Dermis blood vessel endothelial cell (primary cell): Measurements from ENCODE around the gene RNPEP. TPM values are rescaled to one million over a fixed set of nuclear protein-coding genes. Genes with fewer than 3 reads are reported as not detected.
"Not testable (repeated sequence)": the region's sequence is repeated elsewhere in the genome, so short reads cannot be mapped to it uniquely, and the experiment has no call there.

ENCODE experiments used
- DNase-seq: peaks from one replicate; pipeline ENCODE4 v3.0.0; 2010
- total RNA-seq: library from RNA; depleted of rRNA; stranded (reverse); fragments of >200 nt; gene quantifications from 2 replicates; pipeline ENCODE4 v1.2.3, GENCODE V29; 2014

The RNPEP gene
- total RNA-seq, 1 donor from 2014 or later, result 43.6 TPM

DNA sequence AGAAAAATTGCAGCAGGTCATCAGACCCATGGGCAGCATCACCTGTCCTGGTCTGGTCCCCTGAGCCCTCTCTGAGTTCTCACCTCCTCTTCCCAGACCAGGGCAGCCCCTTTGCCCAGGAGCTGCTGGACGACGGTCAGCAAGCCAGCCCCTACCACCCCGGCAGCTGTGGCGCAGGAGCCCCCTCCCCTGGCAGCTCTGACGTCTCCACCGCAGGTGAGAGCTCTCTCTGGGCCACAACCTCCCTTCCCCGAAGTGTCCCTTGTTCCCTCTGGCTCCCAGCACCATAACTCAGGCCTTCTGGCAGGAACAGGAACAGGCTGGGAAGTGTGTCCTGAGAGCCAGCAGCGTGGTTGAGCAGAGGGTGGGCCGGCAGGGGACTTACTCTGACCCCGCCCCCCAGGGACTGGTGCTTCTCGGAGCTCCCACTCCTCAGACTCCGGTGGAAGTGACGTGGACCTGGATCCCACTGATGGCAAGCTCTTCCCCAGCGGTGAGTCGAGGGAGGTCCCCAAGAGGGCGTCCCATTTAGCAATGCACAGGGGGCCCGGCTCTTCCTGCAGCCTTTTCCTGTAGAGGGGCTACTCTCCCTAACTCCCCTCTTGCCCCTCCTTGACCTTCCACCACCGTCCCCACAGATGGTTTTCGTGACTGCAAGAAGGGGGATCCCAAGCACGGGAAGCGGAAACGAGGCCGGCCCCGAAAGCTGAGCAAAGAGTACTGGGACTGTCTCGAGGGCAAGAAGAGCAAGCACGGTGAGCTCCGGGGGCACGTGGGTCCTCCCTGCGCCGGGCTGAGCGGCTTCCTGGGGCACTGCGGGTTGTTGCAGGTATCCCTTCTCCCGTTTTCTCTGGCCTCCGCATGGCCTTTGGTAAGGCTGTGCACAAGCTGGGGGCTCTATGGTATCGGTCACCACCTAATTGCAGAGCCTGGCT is 30.4 kb downstream of the RNPEP start:
- no peak for DNase-seq

DNA sequence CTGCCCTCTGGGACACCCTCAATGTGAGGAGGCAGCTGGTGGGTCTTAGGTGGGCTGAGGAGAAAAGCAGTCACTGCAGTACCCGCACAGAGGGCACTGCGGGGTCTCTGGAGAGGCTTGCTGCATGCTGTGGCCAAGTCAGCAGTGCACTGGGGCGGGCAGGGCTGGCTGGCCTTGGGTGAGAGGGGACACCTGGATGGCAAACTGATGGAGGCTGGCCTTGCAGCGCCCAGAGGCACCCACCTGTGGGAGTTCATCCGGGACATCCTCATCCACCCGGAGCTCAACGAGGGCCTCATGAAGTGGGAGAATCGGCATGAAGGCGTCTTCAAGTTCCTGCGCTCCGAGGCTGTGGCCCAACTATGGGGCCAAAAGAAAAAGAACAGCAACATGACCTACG is 31.2 kb downstream of the RNPEP start:
- DNase-seq, result no peak

DNA sequence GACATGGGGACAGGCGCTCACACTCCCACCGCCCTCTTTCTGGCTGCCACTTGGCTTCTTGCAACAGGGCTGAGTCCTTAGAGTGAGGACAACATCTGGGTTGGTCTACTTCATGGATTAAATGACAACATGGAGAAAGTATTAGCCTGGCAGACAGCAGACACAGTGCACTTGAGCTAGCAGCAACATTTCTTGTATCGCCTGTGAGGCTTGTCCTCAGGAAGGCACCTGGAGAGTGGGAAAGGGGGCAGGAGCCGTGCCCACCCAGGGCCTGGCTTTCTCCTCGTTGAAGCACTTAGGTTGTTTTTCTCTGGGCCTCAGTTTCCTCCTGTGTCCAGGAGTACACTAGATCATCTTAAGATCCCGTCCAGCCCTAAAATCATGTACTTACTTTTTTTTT is 31.6 kb downstream of the RNPEP start:
- no peak for DNase-seq

DNA sequence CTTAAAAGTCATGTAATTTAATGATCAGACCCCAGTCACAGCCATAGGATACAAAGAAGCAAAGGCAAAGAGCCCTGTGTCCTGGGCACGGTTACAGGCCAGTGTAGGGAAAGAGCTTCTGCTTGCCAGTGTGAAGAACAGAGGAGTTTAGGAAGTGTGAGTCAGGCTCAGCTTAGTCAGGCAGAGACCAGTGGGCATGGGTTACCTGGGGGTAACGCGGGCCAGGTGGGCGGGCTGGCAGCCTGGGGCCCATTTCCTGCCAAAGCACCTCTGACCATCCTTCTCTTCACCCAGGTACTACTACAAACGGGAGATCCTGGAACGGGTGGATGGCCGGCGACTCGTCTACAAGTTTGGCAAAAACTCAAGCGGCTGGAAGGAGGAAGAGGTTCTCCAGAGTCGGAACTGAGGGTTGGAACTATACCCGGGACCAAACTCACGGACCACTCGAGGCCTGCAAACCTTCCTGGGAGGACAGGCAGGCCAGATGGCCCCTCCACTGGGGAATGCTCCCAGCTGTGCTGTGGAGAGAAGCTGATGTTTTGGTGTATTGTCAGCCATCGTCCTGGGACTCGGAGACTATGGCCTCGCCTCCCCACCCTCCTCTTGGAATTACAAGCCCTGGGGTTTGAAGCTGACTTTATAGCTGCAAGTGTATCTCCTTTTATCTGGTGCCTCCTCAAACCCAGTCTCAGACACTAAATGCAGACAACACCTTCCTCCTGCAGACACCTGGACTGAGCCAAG is 32.6 kb downstream of the RNPEP start:
- no peak for DNase-seq

DNA sequence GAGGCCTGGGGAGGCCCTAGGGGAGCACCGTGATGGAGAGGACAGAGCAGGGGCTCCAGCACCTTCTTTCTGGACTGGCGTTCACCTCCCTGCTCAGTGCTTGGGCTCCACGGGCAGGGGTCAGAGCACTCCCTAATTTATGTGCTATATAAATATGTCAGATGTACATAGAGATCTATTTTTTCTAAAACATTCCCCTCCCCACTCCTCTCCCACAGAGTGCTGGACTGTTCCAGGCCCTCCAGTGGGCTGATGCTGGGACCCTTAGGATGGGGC is 33.2 kb downstream of the RNPEP start:
- DNase-seq, result no peak

DNA sequence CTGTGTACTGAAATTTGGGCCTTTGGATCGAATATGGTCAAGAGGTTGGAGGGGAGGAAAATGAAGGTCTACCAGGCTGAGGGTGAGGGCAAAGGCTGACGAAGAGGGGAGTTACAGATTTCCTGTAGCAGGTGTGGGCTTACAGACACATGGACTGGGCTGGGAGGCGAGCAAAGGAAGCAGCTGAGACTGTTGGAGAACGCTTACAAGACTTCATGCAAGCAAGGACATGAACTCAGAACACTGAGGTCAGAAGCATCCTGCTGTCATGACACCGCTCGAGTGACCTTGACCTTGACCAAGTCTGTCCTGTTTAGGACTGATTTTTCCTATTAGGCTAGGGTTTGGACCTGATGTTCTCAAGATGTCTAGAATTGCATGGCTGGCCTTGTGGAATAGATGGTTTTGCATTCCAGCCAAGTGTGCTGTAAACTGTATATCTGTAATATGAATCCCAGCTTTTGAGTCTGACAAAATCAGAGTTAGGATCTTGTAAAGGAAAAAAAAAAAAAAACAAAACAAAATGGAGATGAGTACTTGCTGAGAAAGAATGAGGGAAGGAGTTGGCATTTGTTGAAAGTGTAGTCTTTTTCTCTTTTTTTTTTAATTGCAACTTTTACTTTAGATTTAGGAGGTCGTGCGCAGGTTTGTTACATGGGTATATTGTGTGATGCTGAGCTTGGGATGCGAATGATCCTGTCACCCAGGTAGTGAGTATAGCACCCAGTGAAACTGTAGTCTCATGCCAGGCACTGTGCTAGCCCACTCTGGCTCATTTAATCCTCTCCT is 33.8 kb downstream of the RNPEP start:
- no peak for DNase-seq

DNA sequence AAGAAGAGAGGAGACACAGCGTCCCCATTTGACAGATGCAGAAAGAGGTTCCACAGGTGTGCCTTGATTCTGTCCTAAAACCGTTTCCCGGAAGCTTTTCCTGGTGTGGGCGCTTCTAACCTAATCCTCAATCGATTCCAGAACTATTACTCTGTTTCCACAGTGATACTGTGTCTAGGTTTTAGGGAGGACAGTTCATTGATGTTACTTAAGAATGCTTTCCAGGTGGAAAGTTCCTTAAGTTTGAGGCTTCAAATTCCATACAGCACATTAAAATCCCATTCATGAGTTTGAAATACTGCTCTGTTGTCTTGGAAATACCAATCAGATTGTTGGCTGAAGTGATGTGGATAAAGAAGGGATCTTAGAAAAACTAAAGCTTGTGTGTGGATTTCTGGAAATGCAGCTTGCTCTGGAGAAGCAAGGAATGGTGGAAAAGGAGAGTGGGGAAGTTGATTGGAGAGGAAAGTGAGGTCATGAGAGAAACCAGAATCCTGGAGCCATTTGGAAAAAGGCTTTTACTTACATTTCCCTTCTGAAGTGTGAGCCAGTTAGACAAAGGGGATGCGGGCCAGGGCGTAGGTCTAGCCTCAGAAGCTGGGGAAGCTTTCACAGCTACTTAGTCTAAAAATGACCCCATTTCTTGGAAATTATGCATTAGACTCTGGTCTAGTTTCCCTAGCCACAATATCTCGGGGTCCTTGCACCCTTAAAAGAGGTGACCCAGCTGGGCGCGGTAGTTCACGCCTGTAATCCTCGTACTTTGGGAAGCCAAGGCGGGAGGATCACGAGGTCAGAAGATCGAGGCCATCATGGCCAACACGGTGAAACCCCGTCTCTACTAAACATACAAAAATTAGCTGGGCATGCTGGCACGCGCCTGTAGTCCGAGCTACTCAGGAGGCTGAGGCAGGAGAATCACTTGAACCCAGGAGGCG is 34.6 kb downstream of the RNPEP start:
- DNase-seq, result no peak

DNA sequence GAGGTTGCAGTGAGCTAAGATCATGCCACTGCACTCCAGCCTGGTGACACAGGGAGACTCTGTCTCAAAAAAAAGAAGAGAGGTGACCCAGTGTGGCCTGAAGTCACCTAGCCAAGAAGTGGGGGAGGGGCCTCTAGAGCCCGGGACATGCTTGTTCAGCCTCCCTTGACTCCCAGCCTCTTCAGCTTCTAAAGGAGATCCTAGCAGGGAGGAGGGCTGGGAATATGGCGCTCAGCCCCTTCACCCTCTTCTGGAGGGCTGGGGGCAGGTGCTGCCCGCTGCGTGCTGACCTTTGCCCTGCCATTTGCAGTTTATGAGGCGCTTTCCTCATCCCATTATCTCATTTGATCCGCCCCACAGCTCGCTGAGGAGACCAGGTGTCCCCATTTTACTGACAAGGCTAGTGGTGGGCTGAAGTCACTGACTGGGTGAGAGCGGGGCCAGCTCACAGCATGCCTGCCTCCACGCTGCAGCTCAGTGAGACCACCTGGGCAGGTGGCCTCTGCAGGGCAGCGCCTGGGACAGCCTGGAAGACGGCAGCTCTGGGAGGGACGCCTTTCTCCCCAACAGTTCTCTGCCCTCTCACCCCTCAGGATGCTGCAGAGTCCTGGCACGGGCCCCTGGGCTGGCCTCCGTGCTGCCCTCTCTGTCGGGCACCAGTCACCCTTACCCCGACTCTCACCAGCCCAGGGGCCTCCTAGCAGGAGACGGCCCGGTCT is 35.5 kb downstream of the RNPEP start:
- DNase-seq, result no peak

DNA sequence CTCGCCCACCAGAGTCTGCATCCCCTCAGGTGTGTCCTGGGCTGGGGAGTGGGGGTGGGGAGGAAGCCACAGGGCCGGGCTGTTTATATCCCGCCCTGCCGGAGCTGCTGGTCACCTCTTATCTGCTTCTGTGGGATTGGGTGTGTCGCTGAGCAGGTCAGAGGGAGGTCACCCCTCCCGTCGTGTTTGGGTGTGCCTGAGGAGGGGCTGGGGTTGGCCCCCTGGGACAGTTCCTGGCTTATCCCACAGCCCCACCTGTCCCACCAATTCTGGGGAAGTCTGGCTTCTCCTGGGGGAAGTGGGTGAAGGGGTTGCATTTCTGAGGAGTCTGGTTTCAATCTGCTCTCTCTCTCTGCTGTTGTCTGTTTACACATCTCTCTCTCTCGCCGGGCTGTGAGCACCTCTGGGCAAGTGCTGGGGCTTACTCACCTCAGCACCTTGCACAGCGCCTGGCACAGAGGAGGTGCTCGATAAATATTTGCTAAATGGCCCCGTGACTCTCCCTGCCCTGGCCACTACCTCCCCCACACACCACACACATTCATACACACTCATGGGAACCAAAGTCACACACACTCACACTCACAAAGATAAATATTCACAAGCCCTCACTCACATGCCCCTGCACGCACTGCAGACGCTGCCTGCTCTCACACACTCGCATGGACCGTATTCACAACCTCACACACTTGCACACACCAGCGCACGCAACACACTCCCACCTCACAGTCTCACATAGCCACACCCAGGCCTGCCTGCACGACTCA is 36.2 kb downstream of the RNPEP start:
- DNase-seq, result no peak

DNA sequence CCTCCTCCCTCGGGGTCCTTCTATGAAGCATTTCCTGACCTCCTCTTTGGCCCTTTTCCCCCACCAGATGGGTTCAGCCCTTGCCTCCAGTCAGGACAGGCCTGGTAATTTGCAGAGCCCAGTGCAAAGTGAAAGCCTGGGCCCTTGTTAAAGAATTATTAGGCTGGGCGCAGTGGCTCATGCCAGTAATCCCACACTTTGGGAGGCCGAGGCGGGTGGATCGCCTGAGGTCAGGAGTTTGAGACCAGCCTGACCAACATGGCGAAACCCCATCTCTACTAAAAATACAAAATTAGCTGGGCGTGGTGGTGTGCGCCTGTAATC is 36.7 kb downstream of the RNPEP start:
- not testable (repeated sequence) for DNase-seq

DNA sequence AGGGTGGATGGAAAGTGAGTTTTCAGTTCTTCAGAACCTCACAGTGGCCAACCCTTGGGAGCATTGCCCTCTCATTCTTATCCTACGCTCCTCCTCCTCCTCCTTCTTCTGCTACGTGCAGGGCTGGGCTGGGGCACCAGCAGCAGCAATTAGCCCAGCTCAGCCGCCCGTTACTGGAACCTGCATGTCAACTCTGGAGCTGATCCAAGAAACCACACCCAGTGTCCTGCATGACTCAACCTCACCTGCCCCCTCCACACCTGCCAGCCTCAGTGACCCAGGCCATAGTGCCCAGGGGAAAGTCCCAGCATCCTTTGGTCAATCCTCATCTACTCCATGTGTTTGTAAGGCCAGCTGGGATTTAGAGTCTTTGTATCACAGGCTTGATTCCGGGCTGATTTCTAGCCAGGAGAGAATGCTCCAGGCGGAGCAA is 40.6 kb downstream of the RNPEP start:
- DNase-seq, result no peak

DNA sequence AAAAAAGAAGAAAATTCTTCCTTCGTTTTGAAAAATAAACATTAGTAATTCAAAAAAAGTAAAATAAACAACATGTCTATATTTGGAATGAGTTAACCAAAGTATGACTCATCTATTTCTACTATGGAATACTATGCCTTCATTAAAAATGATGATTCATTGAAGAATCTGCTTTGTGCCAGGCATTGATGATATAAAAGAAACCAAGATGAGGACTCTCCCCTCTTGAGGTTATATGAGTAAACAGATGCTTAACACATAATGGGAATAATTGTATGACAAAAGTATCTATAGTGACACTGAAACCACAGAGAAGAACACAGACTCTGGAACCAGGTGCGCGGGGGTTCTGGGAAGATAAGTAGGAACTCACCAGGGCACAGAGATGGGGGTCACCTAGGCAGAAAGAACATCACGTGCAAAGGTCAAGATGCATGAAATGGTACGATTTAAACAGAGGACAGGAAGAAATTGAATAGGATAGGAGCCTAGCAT is 46.8 kb downstream of the RNPEP start:
- DNase-seq, result peak; percentile 34

DNA sequence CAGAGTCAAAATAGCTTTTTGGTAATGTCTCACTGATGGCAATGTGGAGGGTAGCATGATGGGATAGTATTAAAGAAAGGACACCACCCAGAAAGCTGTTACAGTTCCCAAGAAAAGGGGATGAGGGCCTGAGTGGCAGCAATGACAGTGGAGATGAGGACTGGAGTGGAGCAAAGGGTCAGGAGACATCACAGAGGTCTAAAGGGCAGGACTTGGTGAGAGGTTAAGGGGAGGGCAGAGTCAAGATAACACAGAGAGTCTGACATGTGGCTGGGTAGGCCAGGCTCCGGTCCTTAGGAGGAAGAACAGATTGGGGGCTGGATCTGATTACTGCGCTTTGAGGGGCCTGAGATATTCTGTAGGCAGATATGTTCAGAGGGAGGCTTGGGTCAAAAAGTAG is 47.3 kb downstream of the RNPEP start:
- DNase-seq, result no peak

DNA sequence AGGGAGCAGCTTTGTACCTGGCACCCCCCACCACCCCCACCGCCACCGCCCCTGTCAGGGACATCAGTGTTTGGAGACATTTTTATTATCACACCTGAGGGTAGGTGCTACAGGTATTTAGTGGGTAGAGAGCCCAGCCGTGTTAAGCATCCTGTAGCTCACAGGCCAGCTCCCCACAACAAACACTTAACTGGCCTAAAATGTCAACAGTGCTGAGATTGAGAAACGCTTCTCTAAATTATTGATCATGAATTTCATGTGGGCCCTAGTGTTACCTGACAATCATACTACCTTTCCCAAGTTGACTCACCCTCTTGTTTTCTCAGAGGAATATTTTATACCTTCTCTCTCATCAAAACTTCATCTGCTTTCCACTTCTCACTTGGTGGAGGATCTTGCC is 49.3 kb downstream of the RNPEP start:
- DNase-seq, result no peak

DNA sequence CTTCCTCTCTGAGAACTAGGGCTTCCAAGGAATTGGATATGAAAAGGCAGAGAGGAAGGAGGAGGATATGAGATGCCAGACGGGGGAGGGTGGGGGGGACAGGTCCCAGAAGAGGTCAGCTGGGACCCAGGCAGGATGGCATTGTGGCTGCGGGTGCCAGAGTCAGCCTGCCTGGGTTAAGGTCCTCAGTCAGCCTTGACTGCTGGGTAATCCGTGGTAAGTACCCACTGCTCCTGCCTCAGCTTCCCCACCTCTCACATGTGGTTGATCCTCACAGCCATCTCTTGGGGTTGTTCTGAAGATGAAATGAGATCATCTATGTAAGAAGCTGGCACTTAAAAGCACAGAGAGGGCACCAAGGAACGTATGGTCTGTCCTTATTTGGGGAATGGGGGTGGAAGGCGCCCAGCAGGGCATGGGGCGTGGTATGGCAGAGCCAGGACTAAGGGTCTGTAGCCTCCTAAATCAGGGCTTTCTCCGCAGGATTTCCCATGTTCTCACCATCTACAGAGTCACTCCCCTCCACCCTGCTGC is 51.8 kb downstream of the RNPEP start:
- no peak for DNase-seq

DNA sequence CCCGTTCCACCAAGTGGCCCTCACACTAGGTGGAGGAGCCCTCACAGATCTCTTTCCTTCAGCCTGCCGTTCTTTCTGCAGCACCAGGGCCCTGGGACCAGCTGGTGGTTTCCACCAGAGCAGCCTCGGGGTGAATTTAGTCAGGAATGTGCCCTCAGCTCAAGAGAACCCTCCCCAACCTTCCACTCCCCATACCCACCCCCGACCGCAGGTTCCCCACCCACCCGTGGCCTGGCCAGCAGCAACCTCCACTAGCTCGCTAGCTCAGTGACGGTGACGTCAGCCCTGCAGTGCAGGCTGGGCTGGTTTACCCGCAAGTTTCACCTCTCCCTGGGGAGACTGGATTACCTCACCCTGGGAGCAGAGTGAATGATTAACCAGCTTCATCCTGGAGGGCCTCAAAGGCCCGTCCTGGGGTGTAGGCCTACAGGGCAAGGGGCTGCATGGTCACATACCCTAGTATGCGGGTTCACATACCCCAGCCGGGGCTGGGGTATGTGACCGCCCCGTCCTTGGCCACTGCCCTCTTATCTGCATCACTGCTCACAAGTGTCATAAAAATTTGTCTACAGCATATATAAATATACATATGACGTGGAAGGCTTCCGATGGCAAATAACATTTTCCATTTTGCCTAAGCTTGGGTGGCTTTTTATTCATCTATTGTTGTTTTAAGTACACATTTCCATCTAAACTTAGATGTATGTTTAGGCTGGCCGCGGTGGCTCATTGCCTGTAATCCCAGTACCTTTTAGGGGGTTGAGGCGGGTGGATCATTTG is 52.4 kb downstream of the RNPEP start:
- peak; percentile 42 for DNase-seq

DNA sequence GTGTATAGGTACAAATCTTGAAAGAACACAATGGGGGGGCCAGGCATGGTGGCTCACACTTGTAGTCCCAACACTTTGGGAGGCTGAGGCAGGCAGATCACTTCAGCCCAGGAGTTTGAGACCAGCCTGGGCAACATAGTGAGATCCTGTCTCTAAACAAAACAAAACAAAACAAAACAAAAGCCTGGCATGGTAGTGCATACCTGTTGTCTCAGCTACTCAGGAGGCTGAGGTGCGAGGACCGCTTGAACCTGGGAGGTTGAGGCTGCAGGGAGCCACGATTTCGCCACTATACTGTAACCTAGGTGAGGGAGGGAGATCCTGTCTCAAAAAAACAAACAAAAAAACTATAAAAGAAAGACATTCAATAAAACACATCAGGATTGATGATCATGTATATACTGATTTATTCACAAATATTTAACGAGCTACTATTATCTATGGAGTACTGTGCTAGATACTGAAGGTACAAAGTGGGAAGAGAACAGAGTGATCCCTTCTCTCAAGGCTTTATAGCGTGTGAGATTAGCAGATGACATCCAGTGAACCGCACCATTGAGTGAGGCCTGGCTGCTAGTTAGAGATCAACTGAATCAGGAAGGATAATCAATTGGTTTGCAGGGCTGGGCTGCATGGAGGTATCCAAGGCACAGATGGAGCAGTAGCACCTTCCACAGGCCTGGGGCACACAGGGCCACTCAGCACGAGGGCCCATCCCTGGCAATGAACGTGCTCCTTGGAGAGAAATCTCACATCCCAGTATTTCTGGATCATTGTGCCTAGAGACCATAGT is 54.3 kb downstream of the RNPEP start:
- DNase-seq, result no peak

DNA sequence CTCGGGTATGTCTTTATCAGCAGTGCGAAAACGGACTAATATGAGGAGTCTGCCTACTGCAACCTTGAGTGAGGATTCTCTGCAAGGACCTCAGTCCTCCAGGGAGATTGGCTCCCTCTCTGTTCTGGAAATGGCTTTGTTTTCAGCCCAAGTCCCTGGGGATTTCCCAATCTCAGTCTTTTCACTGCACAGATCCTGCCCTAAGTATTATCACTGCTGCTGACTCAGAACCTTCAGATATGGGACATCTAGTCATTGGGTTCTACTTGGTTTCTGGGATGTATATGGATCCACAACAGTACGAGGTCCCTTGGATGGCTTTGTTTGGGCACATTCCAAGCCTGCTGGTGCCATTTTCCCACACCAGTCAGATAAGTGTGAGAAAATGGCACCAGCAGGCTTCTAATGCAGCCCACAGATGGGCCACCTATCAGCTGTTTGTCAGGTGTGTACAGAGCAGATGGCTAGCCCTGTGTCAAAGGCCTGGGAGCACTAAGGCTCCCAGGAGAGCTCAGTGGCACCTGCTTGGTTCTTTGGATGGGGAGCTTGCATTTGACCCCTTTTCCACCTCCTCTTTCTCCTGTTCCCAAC is 55.4 kb downstream of the RNPEP start:
- DNase-seq, result peak; percentile 7
